ENCODE measurements around the gene SMC3. TPM values are rescaled to one million over a fixed set of nuclear protein-coding genes. Genes with fewer than 3 reads are reported as not detected.

SMC3 gene
- total and polyA plus RNA-seq, 2 of the 13 experiments (the other 11 are each of a cell fraction or from before 2014, with no cell fraction given): 11.7 to 48.0 TPM

GRCh38 chr10:110600487-110601101, 33.1 kb downstream of the SMC3 start:
- 74% methylated on average over 2 of the region's 2 CpGs for WGBS (ENCODE audit: low lambda C conversion rate)
- FAIRE-seq (peak; percentile 30), DNase-seq (ENCODE audit: low spot score) (peak; percentile 62), ATAC-seq (peak; percentile 75)
- no peak overlapping the region for H3K27ac ChIP-seq (ENCODE audit: extremely low read length, insufficient read depth, low read length)
- no TSS peak for BruUV-seq (replicated peaks)
- intact Hi-C loops (cut with micrococcal nuclease; ENCODE audit: unreplicated experiment) (loop anchor here (1.0 kb wide), 3 partner anchors 43 to 294 kb away; no protein-coding TSS in a partner anchor), in situ Hi-C loops (cut with HindIII; ENCODE audit: extremely low pct_ligation_motif_present, low pct_unique_long_range_greater_than_20kb) (loop anchor here (25.0 kb wide), 1 partner anchor 287 kb away; no protein-coding TSS in a partner anchor)
- H3K27me3 ChIP-seq (ENCODE audit: control insufficient read depth in 1 of 2, insufficient read depth in 2 of 2, low read length in 2 of 2): no peaks in the 10 kb centered on the region
- H3K79me2 ChIP-seq (ENCODE audit: insufficient read depth, low read length): no peaks in the 10 kb centered on the region
- no peaks in the 10 kb centered on the region for H3K4me1 ChIP-seq (ENCODE audit: insufficient read depth, low read length)
- no peak overlapping the region for H3K4me2 ChIP-seq (ENCODE audit: low read depth, low read length)
- ChIA-PET POLR2A (no interaction called here), CTCF (ENCODE audit: low intra/inter-chr PET ratio, low total read pairs) (interaction anchor here (1.4 to 2.3 kb wide), 2 partner anchors 43 to 290 kb away, joined by 9 to 19 read pairs; no protein-coding TSS in a partner anchor)
- no peak overlapping the region for H2AFZ ChIP-seq (ENCODE audit: low read length)
- peaks cover 2 to 40% of the 10 kb centered on the region in 2 experiments; a peak in 4 of 5 replicates for H3K36me3 ChIP-seq (replicated peaks in 1 of 2; ENCODE audit: control insufficient read depth in 1 of 2, insufficient read depth in 2 of 2, low read length in 2 of 2)
- no peaks in the 10 kb centered on the region for H4K20me1 ChIP-seq (ENCODE audit: insufficient read depth, low read length)
- TF ChIP-seq CENPBD1 (CRISPR knock-in tag; IDR thresholded peaks at IDR 0.05; ENCODE audit: borderline replicate concordance, low read depth) (no peak), ZNF44 (CRISPR knock-in tag; IDR thresholded peaks at IDR 0.05) (no peak), ZNF263 (CRISPR knock-in tag; IDR thresholded peaks at IDR 0.05) (no peak), ZNF597 (CRISPR knock-in tag; IDR thresholded peaks at IDR 0.05) (no peak), JUNB (CRISPR knock-in tag; IDR thresholded peaks at IDR 0.05; ENCODE audit: borderline replicate concordance) (no peak), ZKSCAN5 (CRISPR knock-in tag; IDR thresholded peaks at IDR 0.05) (no peak), STAG1 (CRISPR knock-in tag; IDR thresholded peaks at IDR 0.05) (peak; percentile 47), SMC3 (IDR thresholded peaks at IDR 0.05; ENCODE audit: low read length) (peak; percentile 33; the same call in 1 of the 2 replicates), ZMYM2 (CRISPR knock-in tag; IDR thresholded peaks at IDR 0.05) (no peak), ZNF792 (CRISPR knock-in tag; IDR thresholded peaks at IDR 0.05) (no peak), CTCF (CRISPR knock-in tag; IDR thresholded peaks at IDR 0.05) (peak; percentile 54), ATF5 (CRISPR knock-in tag; IDR thresholded peaks at IDR 0.05; ENCODE audit: low read depth) (no peak), TAF15 (IDR thresholded peaks at IDR 0.05; ENCODE audit: low read depth, low read length, poor library complexity, severe bottlenecking) (no peak), PAXIP1 (CRISPR knock-in tag; conservative IDR thresholded peaks at IDR 0.05) (no peak), ZNF75D (CRISPR knock-in tag; IDR thresholded peaks at IDR 0.05; ENCODE audit: borderline replicate concordance) (no peak), ZNF570 (CRISPR knock-in tag; IDR thresholded peaks at IDR 0.05; ENCODE audit: borderline replicate concordance) (no peak)
- no peak overlapping the region for H3K9ac ChIP-seq (ENCODE audit: insufficient read depth, low read depth, low read length)
- no peaks in the 10 kb centered on the region for H3K9me3 ChIP-seq (ENCODE audit: low read length)
- no peak overlapping the region for H3K4me3 ChIP-seq (replicated peaks in 1 of 3; ENCODE audit: insufficient read depth in 1 of 3, low read depth in 2 of 3, low read length in 3 of 3)
